Activated CD8-positive, alpha-beta T cell treated with anti-CD3 and anti-CD28 coated beads for 36 hours (primary cell): Measurements from ENCODE around the gene HBA2. TPM values are rescaled to one million over a fixed set of nuclear protein-coding genes. Genes with fewer than 3 reads are reported as not detected.
"Not testable (repeated sequence)": the region's sequence is repeated elsewhere in the genome, so short reads cannot be mapped to it uniquely, and the experiment has no call there.

Source experiments
- ATAC-seq: fragments of 200-7000 bp; cut with Tn5 transposase; one replicate; pipeline ENCODE4 v1.10.0; 2021; ENCODE audit warnings: mild to moderate bottlenecking, moderate library complexity
- CTCF ChIA-PET: fragments of 350-600 bp; sonication (Branson Sonifier 250); formaldehyde crosslinking; loops from one replicate; lab custom pipeline; 2021; ENCODE audit warnings: antibody characterized with exemption; lab: Charles Lee
- POLR2A ChIA-PET: fragments of 350-600 bp; sonication (Branson Sonifier 250); formaldehyde crosslinking; loops from one replicate; lab custom pipeline; 2021; ENCODE audit warnings: antibody characterized with exemption; lab: Charles Lee
- DNase-seq: peaks from one replicate; pipeline ENCODE4 v3.0.0-alpha.2; 2020
- H3K27ac Mint-ChIP-seq: one replicate; pipeline ENCODE4 v1.8.0; 2021; ENCODE audit warnings: mild to moderate bottlenecking, mixed read lengths
- H3K27me3 Mint-ChIP-seq: one replicate; pipeline ENCODE4 v1.8.0; 2021; ENCODE audit warnings: mixed read lengths
- H3K36me3 Mint-ChIP-seq: one replicate; pipeline ENCODE4 v1.8.0; 2021; ENCODE audit warnings: low read depth, mixed read lengths
- H3K4me1 Mint-ChIP-seq: one replicate; pipeline ENCODE4 v1.8.0; 2021; ENCODE audit warnings: low read depth, mixed read lengths
- H3K4me3 Mint-ChIP-seq: one replicate; pipeline ENCODE4 v1.8.0; 2021; ENCODE audit warnings: mild to moderate bottlenecking, moderate library complexity, mixed read lengths
- H3K9me3 Mint-ChIP-seq: one replicate; pipeline ENCODE4 v1.8.0; 2021; ENCODE audit warnings: mixed read lengths
- intact Hi-C: fragments of 100-400 bp; cut with micrococcal nuclease; formaldehyde crosslinking; loops from one replicate; pipeline ENCODE4 v1.10.0; 2022
- total RNA-seq, 2 experiments: library from RNA; stranded (reverse); gene quantifications; one replicate each; pipeline ENCODE4 v1.2.3, GENCODE V29; 2021
- TF ChIP-seq, protein P1 (sequence below): fragments of 200-600 bp; IDR thresholded peaks from one replicate; pipeline ENCODE4 v1.8.0; 2022; ENCODE audit warnings: antibody characterized with exemption, mild to moderate bottlenecking

HBA2 gene
- total RNA-seq, 2 experiments from 2014 or later, result not detected

DNA sequence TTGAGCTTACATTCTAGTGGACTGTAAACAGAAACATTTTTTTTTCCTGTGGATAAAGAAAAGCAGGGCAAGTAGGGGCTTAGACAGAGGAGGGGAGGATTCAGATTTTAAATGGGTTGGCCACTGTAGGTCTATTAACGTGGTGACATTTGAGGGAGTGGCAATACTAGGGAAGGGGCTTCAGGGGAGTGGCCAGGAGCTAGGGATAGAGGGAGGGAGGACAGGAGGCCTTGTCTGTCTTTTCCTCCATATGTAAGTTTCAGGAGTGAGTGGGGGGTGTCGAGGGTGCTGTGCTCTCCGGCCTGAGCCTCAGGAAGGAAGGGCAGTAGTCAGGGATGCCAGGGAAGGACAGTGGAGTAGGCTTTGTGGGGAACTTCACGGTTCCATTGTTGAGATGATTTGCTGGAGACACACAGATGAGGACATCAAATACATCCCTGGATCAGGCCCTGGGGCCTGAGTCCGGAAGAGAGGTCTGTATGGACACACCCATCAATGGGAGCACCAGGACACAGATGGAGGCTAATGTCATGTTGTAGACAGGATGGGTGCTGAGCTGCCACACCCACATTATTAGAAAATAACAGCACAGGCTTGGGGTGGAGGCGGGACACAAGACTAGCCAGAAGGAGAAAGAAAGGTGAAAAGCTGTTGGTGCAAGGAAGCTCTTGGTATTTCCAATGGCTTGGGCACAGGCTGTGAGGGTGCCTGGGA, 13.4 kb upstream of the HBA2 start:
- ATAC-seq, result no peak
- Mint-ChIP-seq H3K27me3 (peaks cover 39% of the 10 kb centered on the region), H3K36me3 (no peaks in the 10 kb centered on the region), H3K27ac (no peak overlapping the region), H3K4me3 (no peak overlapping the region), H3K9me3 (no peaks in the 10 kb centered on the region), H3K4me1 (peaks cover 7% of the 10 kb centered on the region)
- ChIA-PET CTCF (no interaction called here), POLR2A (no interaction called here)
- intact Hi-C loops, result no loop called here
- no peak for DNase-seq
- TF ChIP-seq, protein P1, sequence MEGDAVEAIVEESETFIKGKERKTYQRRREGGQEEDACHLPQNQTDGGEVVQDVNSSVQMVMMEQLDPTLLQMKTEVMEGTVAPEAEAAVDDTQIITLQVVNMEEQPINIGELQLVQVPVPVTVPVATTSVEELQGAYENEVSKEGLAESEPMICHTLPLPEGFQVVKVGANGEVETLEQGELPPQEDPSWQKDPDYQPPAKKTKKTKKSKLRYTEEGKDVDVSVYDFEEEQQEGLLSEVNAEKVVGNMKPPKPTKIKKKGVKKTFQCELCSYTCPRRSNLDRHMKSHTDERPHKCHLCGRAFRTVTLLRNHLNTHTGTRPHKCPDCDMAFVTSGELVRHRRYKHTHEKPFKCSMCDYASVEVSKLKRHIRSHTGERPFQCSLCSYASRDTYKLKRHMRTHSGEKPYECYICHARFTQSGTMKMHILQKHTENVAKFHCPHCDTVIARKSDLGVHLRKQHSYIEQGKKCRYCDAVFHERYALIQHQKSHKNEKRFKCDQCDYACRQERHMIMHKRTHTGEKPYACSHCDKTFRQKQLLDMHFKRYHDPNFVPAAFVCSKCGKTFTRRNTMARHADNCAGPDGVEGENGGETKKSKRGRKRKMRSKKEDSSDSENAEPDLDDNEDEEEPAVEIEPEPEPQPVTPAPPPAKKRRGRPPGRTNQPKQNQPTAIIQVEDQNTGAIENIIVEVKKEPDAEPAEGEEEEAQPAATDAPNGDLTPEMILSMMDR, result no peak

DNA sequence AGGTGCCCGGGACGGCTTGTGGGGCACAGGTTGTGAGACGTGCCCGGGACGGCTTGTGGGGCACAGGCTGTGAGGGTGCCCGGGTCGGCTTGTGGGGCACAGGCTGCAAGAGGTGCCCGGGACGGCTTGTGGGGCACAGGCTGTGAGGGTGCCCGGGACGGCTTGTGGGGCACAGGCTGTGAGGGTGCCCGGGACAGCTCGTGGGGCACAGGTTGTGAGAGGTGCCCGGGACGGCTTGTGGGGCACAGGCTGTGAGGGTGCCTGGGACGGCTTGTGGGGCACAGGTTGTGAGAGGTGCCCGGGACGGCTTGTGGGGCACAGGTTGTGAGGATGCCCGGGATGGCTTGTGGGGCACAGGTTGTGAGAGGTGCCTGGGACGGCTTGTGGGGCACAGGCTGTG, 12.4 kb upstream of the HBA2 start:
- peaks cover 36% of the 10 kb centered on the region for H3K27me3 Mint-ChIP-seq
- DNase-seq, H3K4me1 Mint-ChIP-seq, H3K4me3 Mint-ChIP-seq, H3K27ac Mint-ChIP-seq, H3K36me3 Mint-ChIP-seq, CTCF ChIA-PET, ATAC-seq, POLR2A ChIA-PET, intact Hi-C loops, H3K9me3 Mint-ChIP-seq: not testable (repeated sequence)

DNA sequence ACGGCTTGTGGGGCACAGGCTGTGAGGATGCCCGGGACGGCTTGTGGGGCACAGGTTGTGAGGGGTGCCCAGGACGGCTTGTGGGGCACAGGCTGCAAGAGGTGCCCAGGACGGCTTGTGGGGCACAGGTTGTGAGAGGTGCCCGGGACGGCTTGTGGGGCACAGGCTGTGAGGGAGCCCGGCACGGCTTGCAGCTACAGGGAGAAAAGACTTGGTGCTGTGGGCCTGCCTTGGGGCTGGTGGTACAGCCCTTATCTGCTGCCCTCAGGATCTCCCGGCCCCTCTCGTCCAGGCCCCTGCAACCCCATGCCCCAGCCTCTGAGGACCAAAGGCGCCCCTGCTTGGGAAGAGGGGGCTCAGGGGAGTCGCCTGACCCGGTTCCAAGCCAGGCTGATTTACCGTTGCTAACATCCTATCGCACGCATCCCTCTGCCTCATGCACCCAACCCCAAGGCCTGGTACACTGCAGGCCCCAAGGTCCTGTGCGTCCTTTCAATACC, 11.9 kb upstream of the HBA2 start:
- ATAC-seq, result no peak
- peaks cover 36% of the 10 kb centered on the region for H3K27me3 Mint-ChIP-seq
- no peaks in the 10 kb centered on the region for H3K36me3 Mint-ChIP-seq
- no peaks in the 10 kb centered on the region for H3K9me3 Mint-ChIP-seq
- ChIA-PET CTCF (interaction anchor here (1.3 kb wide), 1 partner anchor 20 kb away, joined by 4 read pairs; the partner anchor contains the start of gene HBQ1), POLR2A (no interaction called here)
- H3K4me1 Mint-ChIP-seq, result peaks cover 2% of the 10 kb centered on the region
- TF ChIP-seq, protein P1, result no peak
- intact Hi-C loops, result no loop called here
- no peak overlapping the region for H3K4me3 Mint-ChIP-seq
- no peak for DNase-seq
- no peak overlapping the region for H3K27ac Mint-ChIP-seq

DNA sequence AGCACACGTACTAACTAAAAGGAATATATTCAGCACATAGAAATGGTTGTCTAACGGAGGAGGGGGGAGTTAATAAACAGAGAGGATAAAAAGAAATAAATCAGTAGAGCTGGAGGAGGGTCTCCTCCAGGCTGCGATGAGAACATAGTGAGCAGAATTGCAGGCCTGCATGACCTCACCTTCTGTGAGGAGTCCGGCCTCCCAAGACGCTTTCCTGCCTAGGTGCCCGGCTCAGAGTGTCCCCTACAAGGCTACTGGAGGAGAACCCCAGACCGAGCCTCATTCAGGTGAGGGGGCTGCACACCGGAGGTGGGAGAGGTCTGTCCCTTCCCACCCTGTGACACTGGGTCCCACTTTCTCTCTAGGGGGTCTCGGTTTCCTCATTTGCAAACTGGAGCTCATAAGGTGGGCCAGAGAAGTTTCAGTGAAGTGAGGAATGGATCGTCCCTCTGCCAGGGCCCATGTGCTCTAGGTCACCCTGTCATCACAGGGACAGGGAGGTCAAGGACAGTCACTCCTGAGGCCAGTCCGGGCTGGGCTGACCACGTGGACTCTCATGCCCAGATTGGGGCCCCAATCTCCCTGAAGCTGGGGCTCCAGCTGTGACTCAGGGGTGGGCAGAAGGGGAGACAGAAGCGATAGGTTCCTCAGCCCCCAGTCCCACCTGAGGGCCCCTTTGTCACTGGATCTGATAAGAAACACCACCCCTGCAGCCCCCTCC, 10.2 kb upstream of the HBA2 start:
- Mint-ChIP-seq H3K4me3 (no peak overlapping the region), H3K9me3 (no peaks in the 10 kb centered on the region), H3K27ac (no peak overlapping the region), H3K27me3 (peaks cover 42% of the 10 kb centered on the region), H3K4me1 (peaks cover 5% of the 10 kb centered on the region), H3K36me3 (no peaks in the 10 kb centered on the region)
- intact Hi-C loops, result no loop called here
- DNase-seq (no peak), ATAC-seq (no peak)
- ChIA-PET CTCF (interaction anchor here (1.2 to 1.3 kb wide), 2 partner anchors 55 to 97 kb away, joined by 3 read pairs; no protein-coding TSS in a partner anchor), POLR2A (interaction anchor here (0.9 kb wide), 1 partner anchor 20 kb away, joined by 4 read pairs; no protein-coding TSS in a partner anchor)
- TF ChIP-seq, protein P1, result no peak

DNA sequence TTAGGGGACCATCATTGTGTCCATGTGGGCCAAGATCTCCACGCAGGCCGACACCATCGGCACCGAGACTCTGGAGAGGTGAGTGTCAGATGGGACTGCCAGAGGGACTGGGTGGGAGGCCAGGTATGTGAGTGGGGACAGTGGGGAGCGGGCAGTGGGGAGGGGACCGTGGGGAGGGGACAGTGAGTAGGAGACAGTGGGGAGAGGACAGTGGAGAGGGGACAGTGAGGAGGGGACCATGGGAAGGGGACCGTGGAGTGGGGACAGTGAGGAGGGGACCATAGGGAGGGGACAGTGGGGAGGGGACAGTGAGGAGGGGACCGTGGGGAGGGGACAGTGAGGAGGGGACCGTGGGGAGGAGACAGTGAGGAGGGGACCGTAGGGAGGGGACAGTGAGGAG, 9.5 kb upstream of the HBA2 start:
- H3K27ac Mint-ChIP-seq, H3K4me3 Mint-ChIP-seq, POLR2A ChIA-PET, DNase-seq, H3K36me3 Mint-ChIP-seq, H3K9me3 Mint-ChIP-seq, intact Hi-C loops, ATAC-seq, H3K4me1 Mint-ChIP-seq: not testable (repeated sequence)
- peaks cover 43% of the 10 kb centered on the region for H3K27me3 Mint-ChIP-seq
- CTCF ChIA-PET, result interaction anchor here (1.2 to 1.3 kb wide), 2 partner anchors 56 to 98 kb away, joined by 3 read pairs; no protein-coding TSS in a partner anchor

DNA sequence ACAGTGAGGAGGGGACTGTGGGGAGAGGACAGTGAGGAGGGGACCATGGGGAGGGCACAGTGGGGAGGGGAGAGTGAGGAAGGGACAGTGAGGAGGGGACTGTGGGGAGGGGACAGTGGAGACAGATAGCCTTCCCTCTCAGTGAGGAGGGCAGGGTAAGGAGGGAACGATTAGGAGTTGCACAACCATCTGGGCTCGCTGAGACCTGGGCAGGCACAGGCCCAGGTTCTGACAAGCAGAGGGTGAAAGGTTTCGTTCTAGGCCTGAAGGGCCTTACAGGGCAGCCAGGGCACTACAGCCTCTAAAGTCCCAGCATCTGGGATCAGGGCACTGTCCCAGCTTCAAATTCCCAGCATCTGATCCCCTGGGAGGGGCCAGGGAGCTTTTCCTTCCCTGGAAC, 9.0 kb upstream of the HBA2 start:
- H3K4me3 Mint-ChIP-seq, result not testable (repeated sequence)

DNA sequence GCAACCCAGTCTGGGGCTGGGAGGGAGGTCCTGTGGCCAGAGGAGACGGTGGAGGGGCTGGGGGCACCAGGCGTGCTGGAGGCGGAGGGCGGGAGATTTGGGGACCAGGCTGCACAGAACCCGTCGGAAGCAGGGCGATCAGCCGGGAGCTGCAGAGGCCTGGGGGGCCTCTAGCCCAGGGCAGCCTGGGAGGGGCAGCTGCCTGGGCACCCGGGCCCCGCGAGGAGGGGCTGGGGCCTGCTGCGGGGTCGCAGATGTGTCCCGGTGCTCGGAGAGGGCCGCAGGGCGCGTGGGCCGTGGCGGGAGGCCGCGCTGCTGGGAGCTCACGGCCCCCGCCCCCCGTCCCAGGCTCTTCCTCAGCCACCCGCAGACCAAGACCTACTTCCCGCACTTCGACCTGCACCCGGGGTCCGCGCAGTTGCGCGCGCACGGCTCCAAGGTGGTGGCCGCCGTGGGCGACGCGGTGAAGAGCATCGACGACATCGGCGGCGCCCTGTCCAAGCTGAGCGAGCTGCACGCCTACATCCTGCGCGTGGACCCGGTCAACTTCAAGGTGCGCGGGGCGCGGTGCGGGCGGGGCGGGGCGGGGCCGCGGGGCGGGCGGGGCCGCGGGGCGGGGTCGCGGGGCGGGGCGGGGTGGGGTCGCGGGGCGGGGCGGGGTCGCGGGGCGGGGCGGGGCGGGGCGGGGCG, 8.4 kb upstream of the HBA2 start:
- H3K4me3 Mint-ChIP-seq, H3K36me3 Mint-ChIP-seq, H3K4me1 Mint-ChIP-seq, POLR2A ChIA-PET, H3K9me3 Mint-ChIP-seq, DNase-seq, H3K27ac Mint-ChIP-seq, intact Hi-C loops: not testable (repeated sequence)
- CTCF ChIA-PET, result interaction anchor here (1.0 kb wide), 1 partner anchor 18 kb away, joined by 3 read pairs; no protein-coding TSS in a partner anchor
- peaks cover 46% of the 10 kb centered on the region for H3K27me3 Mint-ChIP-seq
- ATAC-seq, result peak; percentile 59

More for the DNA sequence above, 9.0 kb upstream of the HBA2 start:
- CTCF ChIA-PET, DNase-seq, H3K27ac Mint-ChIP-seq, H3K9me3 Mint-ChIP-seq, ATAC-seq, H3K36me3 Mint-ChIP-seq, H3K4me1 Mint-ChIP-seq, POLR2A ChIA-PET, intact Hi-C loops: not testable (repeated sequence)
- H3K27me3 Mint-ChIP-seq, result peaks cover 46% of the 10 kb centered on the region
